Measurements from ENCODE around the gene UGT1A5. TPM values are rescaled to one million over a fixed set of nuclear protein-coding genes. Genes with fewer than 3 reads are reported as not detected.

UGT1A5 gene
- total RNA-seq, 1 experiment from 2014 or later: 7.1 TPM

GRCh38 chr2:233672886-233673285 is 39.8 kb upstream of the UGT1A5 start:
- Mint-ChIP-seq H3K4me3 (ENCODE audit: low read depth, unreplicated experiment) (no peak overlapping the region), H3K36me3 (ENCODE audit: insufficient read depth, unreplicated experiment) (no peaks in the 10 kb centered on the region), H3K4me1 (ENCODE audit: low read depth, unreplicated experiment) (peaks cover 23% of the 10 kb centered on the region), H3K9me3 (ENCODE audit: low read depth, unreplicated experiment) (peaks cover 3% of the 10 kb centered on the region), H3K27me3 (ENCODE audit: unreplicated experiment) (no peaks in the 10 kb centered on the region), H3K27ac (ENCODE audit: unreplicated experiment) (no peak overlapping the region)
- TF ChIP-seq, protein P1, sequence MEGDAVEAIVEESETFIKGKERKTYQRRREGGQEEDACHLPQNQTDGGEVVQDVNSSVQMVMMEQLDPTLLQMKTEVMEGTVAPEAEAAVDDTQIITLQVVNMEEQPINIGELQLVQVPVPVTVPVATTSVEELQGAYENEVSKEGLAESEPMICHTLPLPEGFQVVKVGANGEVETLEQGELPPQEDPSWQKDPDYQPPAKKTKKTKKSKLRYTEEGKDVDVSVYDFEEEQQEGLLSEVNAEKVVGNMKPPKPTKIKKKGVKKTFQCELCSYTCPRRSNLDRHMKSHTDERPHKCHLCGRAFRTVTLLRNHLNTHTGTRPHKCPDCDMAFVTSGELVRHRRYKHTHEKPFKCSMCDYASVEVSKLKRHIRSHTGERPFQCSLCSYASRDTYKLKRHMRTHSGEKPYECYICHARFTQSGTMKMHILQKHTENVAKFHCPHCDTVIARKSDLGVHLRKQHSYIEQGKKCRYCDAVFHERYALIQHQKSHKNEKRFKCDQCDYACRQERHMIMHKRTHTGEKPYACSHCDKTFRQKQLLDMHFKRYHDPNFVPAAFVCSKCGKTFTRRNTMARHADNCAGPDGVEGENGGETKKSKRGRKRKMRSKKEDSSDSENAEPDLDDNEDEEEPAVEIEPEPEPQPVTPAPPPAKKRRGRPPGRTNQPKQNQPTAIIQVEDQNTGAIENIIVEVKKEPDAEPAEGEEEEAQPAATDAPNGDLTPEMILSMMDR (IDR thresholded peaks at IDR 0.05; ENCODE audit: unreplicated experiment): no peak
- CTCF ChIA-PET: no interaction called here
- BruUV-seq (replicated peaks): no TSS peak
- DNase-seq: no peak
- intact Hi-C loops (cut with micrococcal nuclease; ENCODE audit: unreplicated experiment): no loop called here

DNA sequence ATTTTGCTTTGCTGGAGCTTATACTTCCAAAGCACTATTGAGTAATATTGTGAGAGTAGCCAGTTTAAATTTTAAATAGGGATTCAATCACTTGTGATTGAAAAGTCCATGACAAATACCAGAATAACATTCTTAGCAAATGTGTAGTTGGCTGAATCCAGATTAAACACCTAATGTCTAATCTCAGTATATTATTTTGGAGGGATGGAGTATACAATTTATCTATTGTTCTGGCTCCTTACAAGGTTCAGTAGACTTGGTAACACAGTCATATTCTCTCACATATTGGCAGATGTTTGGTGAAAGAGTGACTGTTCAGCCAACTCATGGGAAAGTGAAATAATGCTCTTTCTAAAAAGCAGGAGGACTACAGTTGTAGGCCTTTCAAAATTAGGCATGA is 38.8 kb upstream of the UGT1A5 start:
- Mint-ChIP-seq H3K9me3 (ENCODE audit: low read depth, unreplicated experiment) (peaks cover 3% of the 10 kb centered on the region), H3K27ac (ENCODE audit: unreplicated experiment) (no peak overlapping the region), H3K4me3 (ENCODE audit: low read depth, unreplicated experiment) (no peak overlapping the region), H3K4me1 (ENCODE audit: low read depth, unreplicated experiment) (peaks cover 16% of the 10 kb centered on the region), H3K36me3 (ENCODE audit: insufficient read depth, unreplicated experiment) (no peaks in the 10 kb centered on the region), H3K27me3 (ENCODE audit: unreplicated experiment) (no peaks in the 10 kb centered on the region)
- CTCF ChIA-PET: no interaction called here
- TF ChIP-seq, protein P1 (IDR thresholded peaks at IDR 0.05; ENCODE audit: unreplicated experiment): no peak
- intact Hi-C loops (cut with micrococcal nuclease; ENCODE audit: unreplicated experiment): no loop called here
- no TSS peak for BruUV-seq (replicated peaks)
- DNase-seq: no peak

GRCh38 chr2:233674314-233674713 is 38.4 kb upstream of the UGT1A5 start:
- intact Hi-C loops (cut with micrococcal nuclease; ENCODE audit: unreplicated experiment): no loop called here
- CTCF ChIA-PET: no interaction called here
- H3K27me3 Mint-ChIP-seq (ENCODE audit: unreplicated experiment): no peaks in the 10 kb centered on the region
- no peak overlapping the region for H3K4me3 Mint-ChIP-seq (ENCODE audit: low read depth, unreplicated experiment)
- H3K27ac Mint-ChIP-seq (ENCODE audit: unreplicated experiment): no peak overlapping the region
- no peaks in the 10 kb centered on the region for H3K36me3 Mint-ChIP-seq (ENCODE audit: insufficient read depth, unreplicated experiment)
- peaks cover 3% of the 10 kb centered on the region for H3K9me3 Mint-ChIP-seq (ENCODE audit: low read depth, unreplicated experiment)
- no TSS peak for BruUV-seq (replicated peaks)
- TF ChIP-seq, protein P1 (IDR thresholded peaks at IDR 0.05; ENCODE audit: unreplicated experiment): no peak
- H3K4me1 Mint-ChIP-seq (ENCODE audit: low read depth, unreplicated experiment): peaks cover 15% of the 10 kb centered on the region
- DNase-seq: no peak

DNA sequence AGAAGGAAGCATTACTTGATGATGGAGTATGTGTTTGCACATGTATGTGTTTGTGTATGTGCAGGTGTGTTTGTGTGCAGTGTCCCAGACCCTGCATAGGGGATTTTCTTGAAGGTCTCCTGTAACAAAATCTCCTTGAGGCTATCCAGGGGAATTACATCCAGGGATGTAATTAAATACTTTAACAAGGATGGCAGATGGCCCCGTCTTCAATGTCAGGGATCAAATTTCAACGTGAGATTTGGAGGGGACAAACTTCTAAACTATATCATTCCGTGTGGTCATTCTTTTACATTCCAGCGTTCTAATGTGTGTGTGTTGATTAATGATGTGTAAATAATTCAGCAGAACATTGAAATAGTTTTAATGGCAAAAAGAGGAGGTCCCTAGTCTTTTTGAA is 37.7 kb upstream of the UGT1A5 start:
- Mint-ChIP-seq H3K27me3 (ENCODE audit: unreplicated experiment) (no peaks in the 10 kb centered on the region), H3K4me1 (ENCODE audit: low read depth, unreplicated experiment) (peaks cover 15% of the 10 kb centered on the region), H3K27ac (ENCODE audit: unreplicated experiment) (no peak overlapping the region), H3K36me3 (ENCODE audit: insufficient read depth, unreplicated experiment) (no peaks in the 10 kb centered on the region), H3K4me3 (ENCODE audit: low read depth, unreplicated experiment) (no peak overlapping the region), H3K9me3 (ENCODE audit: low read depth, unreplicated experiment) (peaks cover 3% of the 10 kb centered on the region)
- CTCF ChIA-PET: no interaction called here
- TF ChIP-seq, protein P1 (IDR thresholded peaks at IDR 0.05; ENCODE audit: unreplicated experiment): no peak
- DNase-seq: no peak
- BruUV-seq (replicated peaks): no TSS peak
- intact Hi-C loops (cut with micrococcal nuclease; ENCODE audit: unreplicated experiment): no loop called here
